Measurements from ENCODE around the gene MTRF1.

MTRF1 gene

GRCh38 chr13:41231025-41231677 is 32.2 kb downstream of the MTRF1 start:
- no peak overlapping the region for H3K27ac ChIP-seq
- DNase-seq (ENCODE audit: low read depth, low spot score), result no peak

- DNase-seq (ENCODE audit: low read depth, low spot score), result no peak
Measured at GRCh38 chr13:41229356-41229755, 34.0 kb downstream of the MTRF1 start.

GRCh38 chr13:41224113-41225110 is 39.0 kb downstream of the MTRF1 start:
- no peak for DNase-seq (ENCODE audit: low read depth, low spot score)
- H3K27ac ChIP-seq, result peak overlapping the region; percentile 20

More at GRCh38 chr13:41229356-41229755, 34.0 kb downstream of the MTRF1 start:
- no peak overlapping the region for H3K27ac ChIP-seq

GRCh38 chr13:41222259-41222852 is 41.0 kb downstream of the MTRF1 start:
- no peak overlapping the region for H3K27ac ChIP-seq
- DNase-seq (ENCODE audit: low read depth, low spot score), result peak; percentile 20

- no peak for DNase-seq (ENCODE audit: low read depth, low spot score)
- H3K27ac ChIP-seq, result no peak overlapping the region
Measured at GRCh38 chr13:41220401-41220800, 43.0 kb downstream of the MTRF1 start.

GRCh38 chr13:41216160-41216559 is 47.2 kb downstream of the MTRF1 start:
- DNase-seq (ENCODE audit: low read depth, low spot score), result peak; percentile 43

GRCh38 chr13:41213919-41214318 is 49.5 kb downstream of the MTRF1 start:
- no peak overlapping the region for H3K27ac ChIP-seq
- DNase-seq (ENCODE audit: low read depth, low spot score), result no peak

More at GRCh38 chr13:41216160-41216559, 47.2 kb downstream of the MTRF1 start:
- H3K27ac ChIP-seq, result peak overlapping the region; percentile 20

GRCh38 chr13:41213316-41213715 is 50.1 kb downstream of the MTRF1 start:
- DNase-seq (ENCODE audit: low read depth, low spot score), result no peak
- no peak overlapping the region for H3K27ac ChIP-seq

- no peak overlapping the region for H3K27ac ChIP-seq
- DNase-seq (ENCODE audit: low read depth, low spot score), result no peak
Measured at GRCh38 chr13:41212881-41213280, 50.5 kb downstream of the MTRF1 start.

GRCh38 chr13:41211062-41211461 is 52.3 kb downstream of the MTRF1 start:
- no peak overlapping the region for H3K27ac ChIP-seq
- no peak for DNase-seq (ENCODE audit: low read depth, low spot score)

- H3K27ac ChIP-seq, result no peak overlapping the region
- no peak for DNase-seq (ENCODE audit: low read depth, low spot score)
Measured at GRCh38 chr13:41206467-41206866, 56.9 kb downstream of the MTRF1 start.

- no peak overlapping the region for H3K27ac ChIP-seq
- no peak for DNase-seq (ENCODE audit: low read depth, low spot score)
Measured at GRCh38 chr13:41203810-41204209, 59.6 kb downstream of the MTRF1 start.

GRCh38 chr13:41200126-41200525 is 63.2 kb downstream of the MTRF1 start:
- H3K27ac ChIP-seq, result no peak overlapping the region
- DNase-seq (ENCODE audit: low read depth, low spot score), result no peak

- no peak for DNase-seq (ENCODE audit: low read depth, low spot score)
- H3K27ac ChIP-seq, result no peak overlapping the region
Measured at GRCh38 chr13:41199526-41199925, 63.9 kb downstream of the MTRF1 start.

- no peak for DNase-seq (ENCODE audit: low read depth, low spot score)
- no peak overlapping the region for H3K27ac ChIP-seq
Measured at GRCh38 chr13:41199079-41199478, 64.3 kb downstream of the MTRF1 start.

- DNase-seq (ENCODE audit: low read depth, low spot score), result no peak
- no peak overlapping the region for H3K27ac ChIP-seq
Measured at GRCh38 chr13:41196620-41197019, 66.8 kb downstream of the MTRF1 start.

GRCh38 chr13:41196011-41196410 is 67.4 kb downstream of the MTRF1 start:
- no peak for DNase-seq (ENCODE audit: low read depth, low spot score)
- no peak overlapping the region for H3K27ac ChIP-seq

GRCh38 chr13:41193919-41194824 is 69.2 kb downstream of the MTRF1 start, which contains the start of gene KBTBD7:
TSS of gene KBTBD7 (minus strand) at chr13:41194569. CDS start at chr13:41194257, 312 bp downstream.
- peak within 1 kb of the TSS; percentile 67 for H3K27ac ChIP-seq
- peak; percentile 70 for DNase-seq (ENCODE audit: low read depth, low spot score)

GRCh38 chr13:41193469-41193868 is 69.9 kb downstream of the MTRF1 start:
- no peak for DNase-seq (ENCODE audit: low read depth, low spot score)
- H3K27ac ChIP-seq, result peak overlapping the region; percentile 67

- H3K27ac ChIP-seq, result no peak overlapping the region
- no peak for DNase-seq (ENCODE audit: low read depth, low spot score)
Measured at GRCh38 chr13:41188584-41188983, 74.8 kb downstream of the MTRF1 start.
